ENCODE data around the gene ECM1. TPM values are rescaled to one million over a fixed set of nuclear protein-coding genes. Genes with fewer than 3 reads are reported as not detected.

The ECM1 gene
- total RNA-seq = 10 to 100 TPM in 5 of 6 experiments, 1 to 10 TPM in 1; 8.8 to 26.7 (median 14.9) TPM
- long read RNA-seq, partial matches to known transcripts = 0 of 3 reads
- long read RNA-seq, other reads (novel, unspliced or antisense) = 1 of 3 reads

- WGBS (ENCODE audit: insufficient coverage, low coverage, low lambda C conversion rate, missing lambda C conversion rate) = 54% methylated on average over 5 of the region's 7 CpGs
Observed at GRCh38 chr1:150507912-150508864, at the start of gene ECM1. TSS of gene ECM1 (plus strand) at chr1:150508109. CDS start at chr1:150508210, 101 bp downstream.

GRCh38 chr1:150464422-150464826 lies 43.5 kb upstream of the ECM1 start:
- intact Hi-C loops (cut with DNase I) = loop anchor here (10.0 kb wide), 2 partner anchors 50 to 70 kb away; partner anchors contain the start of gene FALEC (in 1 of the 2)
- ATAC-seq (peak; percentile 73 to 79 (median 74)), DNase-seq (peak; percentile 44 to 62 (median 54))
- Histone ChIP-seq H3K27ac (no peak overlapping the region), H3K36me3 (peaks cover 0 to 40% (median 1%) of the 10 kb centered on the region in 4 donors), H3K9me3 (no peaks in the 10 kb centered on the region), H3K4me3 (no peak overlapping the region), H3K27me3 (no peaks in the 10 kb centered on the region), H3K4me1 (peaks cover 0 to 35% (median 11%) of the 10 kb centered on the region in 4 donors)
- no peak for TF ChIP-seq POLR2A (IDR thresholded peaks at IDR 0.05)
- peak; percentile 71 to 81 (median 73) for TF ChIP-seq CTCF (IDR thresholded peaks at IDR 0.05)
- WGBS (ENCODE audit: insufficient coverage, low coverage, low lambda C conversion rate, missing lambda C conversion rate) = 19% methylated on average over 3 of the region's 4 CpGs

More at GRCh38 chr1:150507912-150508864, at the start of gene ECM1:
- Histone ChIP-seq H3K36me3 (peaks cover 0 to 20% (median 0%) of the 10 kb centered on the region in 4 donors), H3K4me3 (peak within 1 kb of the TSS in 2 of 3 donors; percentile 13 to 23), H3K27me3 (no peaks in the 10 kb centered on the region), H3K9me3 (no peaks in the 10 kb centered on the region), H3K4me1 (no peaks in the 10 kb centered on the region), H3K27ac (peak within 1 kb of the TSS in 2 of 3 donors; percentile 21 to 29)
- TF ChIP-seq POLR2A (IDR thresholded peaks at IDR 0.05) (no peak), CTCF (IDR thresholded peaks at IDR 0.05) (no peak)
- intact Hi-C loops (cut with DNase I) = no loop called here
- peak; percentile 43 to 75 (median 70) for ATAC-seq
- peak in 1 of 3 donors; percentile 47 for DNase-seq

- intact Hi-C loops (cut with DNase I) = loop anchor here (10.0 kb wide), 2 partner anchors 48 to 68 kb away; partner anchors contain the start of gene FALEC (in 1 of the 2)
Observed at GRCh38 chr1:150466964-150467363, 40.9 kb upstream of the ECM1 start.

More at GRCh38 chr1:150466964-150467363, 40.9 kb upstream of the ECM1 start:
- DNase-seq (no peak), ATAC-seq (peak; percentile 60 to 73 (median 69))
- Histone ChIP-seq H3K27me3 (no peaks in the 10 kb centered on the region), H3K4me3 (no peak overlapping the region), H3K9me3 (no peaks in the 10 kb centered on the region), H3K36me3 (peaks cover 0 to 32% (median 9%) of the 10 kb centered on the region in 4 donors), H3K4me1 (peaks cover 0 to 55% (median 19%) of the 10 kb centered on the region in 4 donors), H3K27ac (peak overlapping the region in 2 of 3 donors; percentile 50 to 53)
- TF ChIP-seq POLR2A (IDR thresholded peaks at IDR 0.05) = no peak
- TF ChIP-seq CTCF (IDR thresholded peaks at IDR 0.05) = no peak

Measured in right lobe of liver (tissue), 6 donors.